ENCODE measurements around the gene DKKL1.
"Not testable (repeated sequence)": the region's sequence is repeated elsewhere in the genome, so short reads cannot be mapped to it uniquely, and the experiment has no call there.

Gene DKKL1

DNA sequence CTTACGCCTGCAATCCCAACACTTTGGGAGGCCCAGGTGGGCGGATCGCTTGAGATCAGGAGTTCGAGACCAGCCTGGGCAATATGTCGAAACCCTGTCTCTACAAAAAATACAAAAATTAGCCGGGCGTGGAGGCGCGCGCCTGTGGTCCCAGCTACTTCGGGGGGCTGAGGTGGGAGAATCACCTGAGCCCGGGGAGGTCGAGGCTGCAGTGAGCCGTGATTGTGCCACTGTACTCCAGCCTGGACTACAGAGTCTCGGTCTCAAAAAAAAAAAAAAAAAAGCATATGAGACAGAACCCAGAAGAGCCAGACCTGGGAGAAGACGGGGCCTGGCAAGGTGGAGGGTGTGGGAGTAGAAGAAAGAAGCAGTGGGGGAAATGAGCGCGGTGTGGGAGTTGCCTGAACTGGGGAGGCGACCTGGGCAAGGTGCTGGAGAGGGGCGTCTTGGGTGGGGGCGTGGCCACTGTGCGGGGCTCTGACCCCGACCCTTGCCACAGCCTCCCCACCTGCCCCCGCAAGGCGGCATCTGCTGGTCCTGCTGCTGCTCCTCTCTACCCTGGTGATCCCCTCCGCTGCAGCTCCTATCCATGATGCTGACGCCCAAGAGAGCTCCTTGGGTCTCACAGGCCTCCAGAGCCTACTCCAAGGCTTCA lies 533 bp downstream of the DKKL1 start:
- no peak for DNase-seq

DNA sequence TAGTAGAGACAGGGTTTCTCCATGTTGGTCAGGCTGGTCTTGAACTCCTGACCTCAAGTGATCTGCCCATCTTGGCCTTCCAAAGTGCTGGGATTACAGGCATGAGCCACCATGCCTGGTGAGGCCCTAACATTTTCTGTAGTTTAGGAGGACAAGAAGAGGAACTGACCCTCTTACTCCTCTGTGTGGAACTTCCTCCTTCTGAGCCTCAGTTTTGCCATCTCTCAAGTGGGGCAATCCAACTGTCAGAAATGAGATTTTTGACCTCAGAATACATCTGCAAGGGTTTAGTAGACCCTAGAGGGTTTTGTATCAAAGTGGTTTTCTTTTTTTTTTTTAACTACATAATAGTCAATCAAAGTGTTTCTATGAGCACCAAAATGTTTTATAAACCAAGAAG lies 2.4 kb downstream of the DKKL1 start:
- DNase-seq = no peak

DNA sequence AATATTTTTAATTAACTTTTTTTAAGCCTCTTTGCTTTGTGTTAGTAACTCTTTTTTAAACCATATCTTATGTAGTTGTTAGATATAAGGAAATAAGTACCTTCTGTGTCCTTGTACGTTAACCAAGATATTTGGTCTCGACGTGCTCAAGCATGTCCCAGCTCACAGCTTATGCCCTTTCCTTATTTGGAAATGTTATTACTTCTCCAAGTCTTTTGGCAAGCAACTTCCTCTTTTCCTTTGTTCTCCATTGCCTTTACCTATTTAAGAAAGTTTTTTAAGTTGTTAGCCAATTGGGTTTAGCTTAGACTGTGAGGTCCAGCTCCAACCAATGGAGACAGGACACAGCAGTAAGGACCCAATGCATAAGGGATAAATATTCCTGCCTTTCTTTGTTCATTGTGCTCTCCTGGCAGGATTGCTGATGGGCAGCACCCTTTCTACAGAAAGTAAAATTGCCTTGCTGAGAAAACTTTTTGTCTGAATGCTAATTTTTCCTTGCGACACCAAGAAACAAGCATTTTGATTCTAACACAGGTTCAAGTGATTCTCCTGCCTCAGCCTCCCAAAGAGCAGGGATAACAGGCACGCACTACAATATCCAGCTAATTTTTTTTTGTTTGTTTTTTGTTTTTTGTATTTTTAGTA lies 5.2 kb downstream of the DKKL1 start:
- DNase-seq = no peak

DNA sequence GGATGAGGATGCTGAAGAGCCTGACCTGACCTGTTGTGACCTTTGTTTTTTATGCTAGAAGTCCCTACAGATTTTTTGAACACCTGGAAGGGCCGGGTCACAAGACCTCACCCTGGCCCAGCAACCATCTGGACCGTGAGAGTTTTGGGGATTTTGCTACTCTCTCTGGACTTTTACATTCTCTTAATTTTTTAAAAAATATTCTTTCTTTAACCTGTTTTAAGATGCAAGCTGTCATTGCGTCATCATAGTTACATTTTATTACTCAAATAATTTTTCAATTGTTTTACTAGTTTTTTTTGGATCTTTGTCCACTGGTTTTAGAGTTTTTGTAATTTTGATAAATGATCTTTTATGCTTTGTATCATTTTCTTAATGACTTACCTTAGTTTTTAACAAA lies 7.5 kb downstream of the DKKL1 start:
- DNase-seq = no peak

DNA sequence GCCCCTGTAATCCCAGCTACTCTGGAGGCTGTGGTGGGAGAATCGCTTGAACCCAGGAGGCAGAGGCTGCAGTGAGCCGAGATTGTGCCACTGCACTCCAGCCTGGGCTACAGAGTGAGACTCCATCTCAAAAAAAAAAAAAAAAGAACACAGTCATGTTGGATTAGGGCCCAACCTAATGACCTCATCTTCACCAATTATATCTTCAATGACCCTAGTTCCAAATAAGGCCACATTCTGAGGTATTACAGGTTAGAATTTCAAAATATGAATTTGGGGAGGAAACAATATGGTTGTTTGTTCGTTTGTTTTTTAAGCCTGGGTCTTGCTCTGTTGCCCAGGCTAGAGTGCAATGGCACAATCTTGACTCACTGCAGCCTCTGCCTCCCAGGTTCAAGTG lies 9.5 kb downstream of the DKKL1 start:
- not testable (repeated sequence) for DNase-seq

DNA sequence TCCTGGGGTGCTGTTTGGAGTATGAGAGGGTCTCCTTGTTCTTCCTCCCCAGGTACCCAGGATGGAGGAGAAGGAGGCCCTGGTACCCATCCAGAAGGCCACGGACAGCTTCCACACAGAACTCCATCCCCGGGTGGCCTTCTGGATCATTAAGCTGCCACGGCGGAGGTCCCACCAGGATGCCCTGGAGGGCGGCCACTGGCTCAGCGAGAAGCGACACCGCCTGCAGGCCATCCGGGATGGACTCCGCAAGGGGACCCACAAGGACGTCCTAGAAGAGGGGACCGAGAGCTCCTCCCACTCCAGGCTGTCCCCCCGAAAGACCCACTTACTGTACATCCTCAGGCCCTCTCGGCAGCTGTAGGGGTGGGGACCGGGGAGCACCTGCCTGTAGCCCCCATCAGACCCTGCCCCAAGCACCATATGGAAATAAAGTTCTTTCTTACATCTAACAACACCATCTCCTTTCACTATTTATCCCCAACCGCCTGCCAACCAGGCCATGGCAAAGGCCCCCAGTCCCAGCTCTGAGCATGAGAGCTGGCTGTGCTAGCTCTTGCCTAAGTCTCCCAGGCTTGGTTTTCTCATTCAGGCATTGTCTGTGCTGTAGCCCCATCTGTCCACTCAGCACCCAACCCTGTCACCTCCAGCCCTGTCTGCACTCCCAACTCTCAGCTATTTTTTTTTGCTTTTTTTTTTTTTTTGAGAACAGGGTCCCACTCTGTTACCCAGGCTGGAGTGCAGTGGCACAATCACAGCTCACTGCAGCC lies 11.2 kb downstream of the DKKL1 start:
- no peak for DNase-seq

DNA sequence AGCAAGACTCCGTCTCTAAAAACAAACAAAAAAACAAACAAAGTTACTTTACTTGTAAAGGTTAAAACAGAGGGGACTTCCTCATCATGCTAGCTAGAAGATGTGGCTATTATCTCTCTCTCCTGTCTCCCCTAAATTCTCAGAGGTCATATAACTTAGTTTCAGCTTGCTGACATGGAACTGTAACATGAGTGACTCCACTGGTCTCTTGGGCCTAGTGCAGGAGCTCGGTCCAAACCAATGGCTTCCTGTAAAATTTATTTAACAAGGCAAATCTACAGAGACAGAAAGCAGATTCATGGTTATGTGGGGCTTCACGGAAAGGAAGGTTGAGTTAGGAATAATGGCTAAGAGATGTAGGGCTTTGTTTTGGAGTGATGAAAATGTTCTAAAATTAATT lies 14.8 kb downstream of the DKKL1 start:
- DNase-seq = no peak

DNA sequence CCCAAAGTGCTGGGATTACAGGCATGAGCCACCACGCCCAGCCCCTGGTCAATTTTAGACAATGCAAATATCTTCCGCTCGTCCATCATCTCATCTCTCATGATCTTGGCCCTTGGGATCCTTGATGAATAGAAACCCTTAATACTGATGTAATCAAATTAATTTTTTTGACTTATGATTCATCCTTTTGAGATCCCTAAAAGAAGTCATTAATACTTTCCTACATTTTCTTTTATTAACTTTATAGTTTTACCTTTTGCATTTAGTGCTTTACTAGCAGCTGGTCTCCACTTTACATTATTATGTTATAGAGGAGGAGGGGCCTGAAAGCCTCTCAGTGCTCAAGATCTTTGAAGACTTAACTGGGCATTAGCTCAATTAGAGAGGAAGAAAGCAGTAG lies 16.7 kb downstream of the DKKL1 start:
- DNase-seq = no peak

DNA sequence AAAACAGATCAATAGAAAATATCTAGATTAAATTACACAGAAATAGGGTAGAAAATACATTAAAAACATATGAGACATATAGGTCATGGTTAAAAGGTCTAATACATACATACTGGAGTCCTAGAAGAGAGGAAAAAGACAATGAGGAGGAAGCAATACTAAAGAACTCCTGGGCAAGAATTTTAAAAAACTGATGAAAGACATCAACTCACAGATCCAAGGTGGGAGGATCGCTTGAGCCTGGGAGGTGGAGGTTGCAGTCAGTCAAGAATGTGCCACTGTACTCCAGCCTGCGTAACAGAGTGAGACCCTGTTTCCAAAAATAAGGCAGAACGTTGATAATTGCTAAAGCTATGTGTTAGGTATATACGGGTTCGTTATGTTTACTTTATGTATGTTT lies 19.0 kb downstream of the DKKL1 start:
- DNase-seq = no peak

DNA sequence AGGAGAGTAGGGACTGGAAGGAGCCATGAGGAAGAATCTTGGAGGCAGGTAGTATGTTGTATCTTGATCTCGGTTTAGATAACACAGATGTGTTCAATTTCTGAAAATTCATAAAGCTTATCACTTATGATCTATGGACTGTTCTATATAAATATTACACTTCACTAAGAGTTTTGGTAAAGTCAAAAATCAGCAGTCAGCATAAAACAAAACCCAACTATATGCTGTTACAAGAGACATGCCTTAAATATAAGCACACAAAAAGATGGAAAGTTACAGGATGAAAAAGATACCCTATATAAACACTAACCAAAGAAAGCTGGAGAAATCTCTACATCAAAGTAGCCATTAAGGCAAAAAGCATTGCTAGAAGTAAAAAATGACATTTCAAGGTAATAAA lies 19.9 kb downstream of the DKKL1 start:
- no peak for DNase-seq

DNA sequence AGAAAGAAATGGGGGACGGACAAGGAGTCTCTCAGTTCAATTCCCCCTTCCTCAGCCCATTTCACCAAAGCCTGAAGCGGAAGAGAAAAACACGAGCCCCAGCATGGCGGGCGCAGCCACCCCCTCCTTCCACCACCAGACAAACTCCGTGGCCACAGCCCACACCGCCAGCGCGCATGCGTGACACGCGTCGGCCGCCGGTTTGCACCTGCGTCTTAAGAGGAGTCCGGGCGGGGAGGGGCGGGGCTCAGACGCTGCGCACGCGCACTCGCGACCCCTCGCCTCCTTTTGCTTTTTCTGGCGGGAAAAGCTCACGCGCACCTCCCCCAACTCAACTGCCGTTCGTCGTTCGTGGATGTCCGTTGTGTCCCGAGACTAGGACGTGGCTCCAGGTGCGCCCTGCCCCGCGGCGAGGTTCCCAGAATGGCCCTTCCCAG lies 24.3 kb downstream of the DKKL1 start, which contains the start of gene KASH5:
KASH5 (plus strand) TSS at position 314 of the 437 bp plus-strand sequence. CDS start 2,635 bp downstream, outside the sequence.
- DNase-seq = no peak

DNA sequence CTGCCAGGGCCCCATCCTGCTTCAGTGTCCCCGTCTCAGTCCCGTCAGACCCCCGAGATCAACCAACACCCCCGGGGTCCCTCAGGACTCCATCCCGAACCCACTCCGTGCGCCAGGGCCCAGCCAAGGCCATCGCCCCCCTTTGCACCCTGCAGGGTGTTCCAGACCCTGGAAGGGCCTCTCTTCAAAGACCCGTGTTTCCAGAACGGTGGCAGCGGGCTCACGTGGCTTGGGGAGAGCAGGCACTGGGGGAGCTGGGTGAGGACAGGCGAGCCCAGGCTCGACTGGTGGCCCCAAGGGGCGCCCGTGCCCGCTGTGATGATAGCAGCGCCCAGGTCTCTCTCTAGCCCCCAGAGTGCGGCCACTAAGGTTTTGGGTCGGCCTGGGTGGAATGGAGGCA lies 25.7 kb downstream of the DKKL1 start:
- no peak for DNase-seq

DNA sequence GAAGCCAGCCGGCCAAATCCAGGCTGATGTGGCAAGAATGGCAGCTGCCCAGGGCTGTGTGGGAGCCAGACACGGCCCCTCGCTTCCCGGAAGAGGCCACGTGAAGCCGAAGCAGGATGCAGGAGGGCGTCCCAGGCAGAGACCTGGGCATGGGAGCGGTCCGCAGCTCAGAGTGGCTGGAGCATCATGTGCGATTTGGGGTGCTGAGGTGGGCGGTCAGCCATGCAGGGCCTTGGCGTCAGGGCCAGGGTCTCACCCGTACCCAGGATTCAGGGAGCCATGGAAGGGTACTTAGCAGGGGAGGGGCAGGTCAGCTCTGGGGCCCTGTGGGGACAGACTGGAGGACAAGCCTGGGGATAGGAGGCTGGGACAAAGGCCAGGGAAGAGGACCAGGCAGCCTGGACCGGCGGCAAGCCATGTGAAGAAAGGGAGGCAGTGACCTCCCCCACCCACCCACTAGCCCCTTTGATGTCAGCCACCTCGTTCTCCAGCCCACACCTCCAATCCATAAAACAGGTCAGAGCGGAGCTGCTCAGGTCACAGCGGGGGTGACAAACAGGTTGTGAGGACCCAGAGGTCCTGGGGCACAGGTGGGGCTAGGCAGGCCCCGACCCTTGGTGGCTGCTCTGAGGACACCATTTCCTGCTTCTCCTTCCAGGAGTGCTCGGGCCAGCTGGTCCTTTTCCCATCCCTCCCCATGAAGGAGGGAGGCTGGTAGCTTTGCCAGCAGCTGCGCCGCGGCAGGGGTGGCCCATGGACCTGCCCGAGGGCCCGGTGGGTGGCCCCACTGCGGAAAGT lies 26.7 kb downstream of the DKKL1 start:
- DNase-seq = no peak

DNA sequence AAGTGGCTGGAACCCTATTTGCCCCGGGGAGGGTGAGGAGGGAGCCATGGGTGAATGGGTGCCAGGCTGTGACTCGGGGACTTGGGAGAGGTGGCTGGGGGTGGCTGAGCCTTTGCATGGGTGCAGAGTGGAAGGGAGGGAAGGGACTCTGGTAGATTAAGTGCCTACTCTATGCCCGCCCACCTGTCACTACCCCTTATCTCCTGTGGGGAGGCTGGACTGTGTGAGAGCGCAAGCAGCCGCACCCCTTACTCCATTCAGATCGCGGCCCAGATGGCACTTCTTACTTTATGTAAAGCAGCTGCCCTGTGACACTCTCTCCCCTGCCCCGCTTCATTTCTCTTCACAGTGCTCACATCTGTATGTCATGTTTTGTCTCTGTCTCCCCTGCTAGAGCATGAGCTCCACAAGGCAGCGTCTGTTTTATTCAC lies 27.3 kb downstream of the DKKL1 start:
- no peak for DNase-seq

DNA sequence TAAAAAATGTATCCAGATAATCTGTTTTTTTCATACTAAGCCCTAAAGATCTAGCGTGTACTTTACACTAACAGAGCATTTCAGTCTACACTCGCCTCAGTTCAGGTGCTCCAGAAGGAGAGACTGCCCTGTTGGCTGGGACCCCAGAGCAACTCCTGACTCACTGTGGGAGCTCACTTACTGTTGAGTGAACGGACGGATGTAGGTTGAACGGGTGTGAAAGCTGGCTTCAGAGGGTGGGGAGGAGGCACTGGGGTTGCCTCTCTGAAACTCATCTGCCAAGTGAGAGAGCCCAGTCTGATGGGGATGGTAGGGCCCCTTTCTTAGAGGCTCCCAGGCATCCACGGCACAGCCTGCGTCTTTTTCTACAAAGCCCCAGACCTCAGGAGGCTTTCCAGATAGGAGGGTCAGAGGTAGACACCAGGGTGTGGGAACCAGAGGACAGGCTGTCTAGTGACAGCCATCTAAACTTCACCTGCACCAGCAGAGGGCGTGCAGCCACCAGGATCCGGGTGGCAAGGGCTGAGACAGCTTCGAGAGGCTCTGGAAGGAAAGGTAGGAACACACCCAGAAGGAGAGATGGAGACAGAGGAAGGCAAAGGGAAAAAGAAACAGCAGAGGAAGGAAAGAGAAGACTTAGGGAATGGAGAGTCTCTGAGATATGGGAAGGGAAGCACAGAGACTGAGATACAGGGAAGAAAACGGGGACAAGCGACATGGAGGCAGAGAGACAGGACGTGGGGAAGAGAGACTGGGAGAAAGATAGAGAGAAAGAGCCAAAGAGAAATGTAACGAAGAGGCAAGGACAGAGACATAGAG lies 28.1 kb downstream of the DKKL1 start:
- DNase-seq = peak; percentile 35

DNA sequence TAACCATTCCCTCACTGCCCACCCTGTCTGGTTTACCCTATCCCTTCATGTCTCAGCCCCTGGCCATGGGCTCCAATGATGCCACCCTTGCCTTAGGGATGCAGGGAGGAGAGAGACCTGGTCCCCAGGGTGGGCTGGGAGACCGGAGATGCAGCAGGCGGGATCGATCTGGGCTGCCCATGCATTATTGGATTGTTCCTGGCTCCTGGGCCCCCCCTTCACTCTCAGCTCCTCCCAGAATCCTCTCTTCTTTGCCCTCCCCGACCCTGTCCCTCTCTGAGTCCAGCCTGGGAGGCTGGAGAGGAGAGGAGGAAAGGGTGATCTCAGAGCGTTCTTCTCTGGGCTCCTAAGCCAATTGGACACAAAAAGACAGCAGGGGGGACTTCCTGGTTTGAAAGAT lies 30.2 kb downstream of the DKKL1 start:
- DNase-seq = no peak

DNA sequence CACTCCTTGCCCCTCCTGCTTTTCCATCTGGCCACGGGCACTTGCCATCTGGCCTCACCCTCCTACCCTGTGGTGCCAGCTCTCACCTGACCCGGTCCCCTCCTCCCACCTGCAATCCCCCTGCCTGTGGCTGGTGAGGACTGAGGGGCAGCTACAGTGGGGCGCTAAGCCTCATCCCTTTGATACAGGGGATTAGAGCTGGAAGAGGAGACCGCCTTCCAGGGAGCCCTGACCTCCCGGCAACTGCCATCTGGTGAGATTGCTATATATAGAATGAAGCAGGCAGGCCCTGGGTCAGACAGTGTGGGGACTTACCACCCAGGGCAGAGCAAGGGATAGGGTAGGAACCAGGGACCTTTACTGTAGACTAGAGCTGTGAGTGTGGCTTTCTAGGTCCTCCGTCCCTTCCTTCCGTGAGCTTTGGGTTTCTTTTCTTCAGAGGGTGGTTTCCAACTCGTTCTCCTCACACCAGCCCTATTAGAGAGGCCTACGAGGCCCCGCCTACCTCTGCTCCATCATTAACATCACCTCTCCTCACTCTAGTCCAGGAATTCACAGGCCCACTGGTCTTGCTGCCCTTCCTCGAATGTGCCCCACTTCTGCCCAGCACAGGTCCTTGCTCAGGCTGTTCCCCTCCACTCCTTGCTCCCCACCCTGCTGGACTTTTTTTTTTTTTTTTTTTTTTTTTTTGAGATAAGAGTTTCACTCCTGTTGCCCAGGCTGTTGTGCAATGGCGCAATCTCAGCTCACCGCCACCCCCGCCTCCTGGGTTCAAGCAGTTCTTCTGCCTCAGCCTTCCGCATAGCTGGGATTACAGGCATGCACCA lies 32.1 kb downstream of the DKKL1 start:
- no peak for DNase-seq

DNA sequence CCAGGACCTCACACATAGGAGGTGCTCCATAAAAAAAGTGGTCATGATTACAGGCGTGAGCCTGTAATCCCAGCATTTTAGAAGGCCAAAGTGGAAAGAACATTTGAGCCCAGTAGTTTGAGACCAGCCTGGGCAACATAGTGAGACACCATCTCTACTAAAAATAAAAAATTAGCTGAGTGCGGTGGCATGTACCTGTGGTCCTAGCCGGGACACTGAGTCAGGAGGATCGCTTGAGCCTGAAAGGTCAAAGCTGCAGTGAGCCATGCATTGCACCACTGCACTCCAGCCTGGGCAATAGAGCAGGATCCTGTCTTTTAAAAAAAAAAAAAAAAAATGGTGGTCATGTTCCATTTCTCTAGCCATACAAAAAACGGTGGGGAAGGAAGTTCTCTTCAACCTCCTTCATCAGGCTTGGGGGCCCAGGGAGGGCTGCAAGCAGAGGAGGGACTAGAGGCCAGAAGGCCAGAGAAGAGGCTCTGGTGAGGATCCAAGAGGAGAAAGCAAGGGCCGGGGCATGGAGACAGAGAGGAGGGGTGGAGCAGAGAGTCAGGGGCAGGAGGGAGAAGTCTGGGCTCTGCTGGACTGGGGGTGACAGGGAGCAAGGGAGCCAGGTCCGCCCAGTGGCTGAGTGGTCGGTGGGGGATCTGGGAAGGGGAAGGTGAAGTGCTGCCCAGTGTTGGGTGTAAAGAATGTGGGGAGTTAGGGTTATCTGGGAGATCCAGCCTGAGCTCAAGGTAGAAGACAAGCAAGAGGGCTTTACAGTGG lies 33.2 kb downstream of the DKKL1 start:
- no peak for DNase-seq

DNA sequence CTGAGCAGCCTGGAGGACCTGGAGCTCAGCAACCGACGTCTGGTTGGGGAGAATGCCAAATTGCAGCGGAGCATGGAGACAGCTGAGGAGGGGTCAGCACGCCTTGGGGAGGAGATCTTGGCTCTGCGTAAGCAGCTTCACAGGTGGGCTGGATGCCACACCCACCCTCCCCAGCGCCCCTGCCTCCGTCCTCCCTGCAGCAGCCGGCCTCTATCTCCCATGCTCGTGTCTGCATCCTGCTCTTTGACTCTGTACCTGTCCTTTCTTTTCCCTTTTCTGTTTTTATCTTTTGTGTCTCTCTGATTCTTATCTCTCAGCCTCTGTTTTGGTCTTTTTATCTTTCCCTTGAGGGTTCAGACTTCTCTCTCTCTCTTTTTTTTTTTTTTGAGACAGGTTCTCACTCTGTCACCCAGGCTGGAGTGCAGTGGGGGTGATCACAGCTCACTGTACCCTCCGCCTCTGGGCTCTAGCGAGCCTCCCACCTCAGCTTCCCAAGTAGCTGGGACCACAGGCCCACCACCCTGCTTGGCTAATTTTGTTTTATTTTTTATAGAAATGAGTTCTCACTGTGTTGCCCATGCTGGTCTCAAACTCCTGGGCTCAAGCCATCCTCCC lies 34.4 kb downstream of the DKKL1 start:
- no peak for DNase-seq

DNA sequence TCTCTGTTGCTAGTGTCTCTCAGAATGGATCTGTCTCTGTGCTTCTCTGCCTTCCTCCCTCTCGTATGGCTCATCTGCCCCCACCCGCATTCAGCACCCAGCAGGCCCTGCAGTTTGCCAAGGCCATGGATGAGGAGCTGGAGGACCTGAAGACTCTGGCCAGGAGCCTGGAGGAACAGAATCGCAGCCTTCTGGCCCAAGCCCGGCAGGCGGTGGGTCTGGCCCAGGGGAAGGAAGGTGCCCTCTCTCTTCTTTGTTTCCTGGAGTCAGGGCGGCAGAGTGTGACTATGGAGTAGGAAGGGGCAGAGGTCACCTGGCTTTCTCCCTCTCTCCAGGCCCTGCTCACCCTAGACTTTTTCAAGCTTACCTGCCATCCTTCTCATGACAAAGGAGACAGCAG lies 35.3 kb downstream of the DKKL1 start:
- no peak for DNase-seq
